Measurements from ENCODE around the gene TNFRSF4.

DNA sequence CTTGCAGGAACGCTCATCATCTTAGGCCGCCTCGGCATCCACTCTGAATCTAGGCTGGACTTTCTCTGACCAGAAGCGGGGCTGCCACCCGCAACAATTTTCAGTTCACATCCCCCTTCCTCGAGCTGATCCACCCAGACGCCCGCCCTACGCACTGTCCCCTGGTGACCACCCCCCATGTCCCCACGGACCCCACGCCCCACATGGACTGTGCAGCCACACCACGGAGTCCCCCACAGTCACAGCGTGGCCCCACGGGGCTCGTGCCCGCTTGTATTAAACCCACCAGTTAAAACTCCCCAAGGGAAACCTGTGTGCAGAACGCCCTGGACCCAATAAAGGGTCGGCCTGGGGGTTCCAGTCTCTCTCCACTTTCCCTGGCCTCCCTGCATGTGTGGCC lies 45.6 kb upstream of the TNFRSF4 start:
- TF ChIP-seq, protein P1, sequence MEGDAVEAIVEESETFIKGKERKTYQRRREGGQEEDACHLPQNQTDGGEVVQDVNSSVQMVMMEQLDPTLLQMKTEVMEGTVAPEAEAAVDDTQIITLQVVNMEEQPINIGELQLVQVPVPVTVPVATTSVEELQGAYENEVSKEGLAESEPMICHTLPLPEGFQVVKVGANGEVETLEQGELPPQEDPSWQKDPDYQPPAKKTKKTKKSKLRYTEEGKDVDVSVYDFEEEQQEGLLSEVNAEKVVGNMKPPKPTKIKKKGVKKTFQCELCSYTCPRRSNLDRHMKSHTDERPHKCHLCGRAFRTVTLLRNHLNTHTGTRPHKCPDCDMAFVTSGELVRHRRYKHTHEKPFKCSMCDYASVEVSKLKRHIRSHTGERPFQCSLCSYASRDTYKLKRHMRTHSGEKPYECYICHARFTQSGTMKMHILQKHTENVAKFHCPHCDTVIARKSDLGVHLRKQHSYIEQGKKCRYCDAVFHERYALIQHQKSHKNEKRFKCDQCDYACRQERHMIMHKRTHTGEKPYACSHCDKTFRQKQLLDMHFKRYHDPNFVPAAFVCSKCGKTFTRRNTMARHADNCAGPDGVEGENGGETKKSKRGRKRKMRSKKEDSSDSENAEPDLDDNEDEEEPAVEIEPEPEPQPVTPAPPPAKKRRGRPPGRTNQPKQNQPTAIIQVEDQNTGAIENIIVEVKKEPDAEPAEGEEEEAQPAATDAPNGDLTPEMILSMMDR (IDR thresholded peaks at IDR 0.05): no peak
- TF ChIP-seq EZH2phosphoT487 (IDR thresholded peaks at IDR 0.05) (no peak), EZH2 (IDR thresholded peaks at IDR 0.05) (no peak)
